ENCODE data around the gene GRM5.
"Not testable (repeated sequence)": the region's sequence is repeated elsewhere in the genome, so short reads cannot be mapped to it uniquely, and the experiment has no call there.

DNA sequence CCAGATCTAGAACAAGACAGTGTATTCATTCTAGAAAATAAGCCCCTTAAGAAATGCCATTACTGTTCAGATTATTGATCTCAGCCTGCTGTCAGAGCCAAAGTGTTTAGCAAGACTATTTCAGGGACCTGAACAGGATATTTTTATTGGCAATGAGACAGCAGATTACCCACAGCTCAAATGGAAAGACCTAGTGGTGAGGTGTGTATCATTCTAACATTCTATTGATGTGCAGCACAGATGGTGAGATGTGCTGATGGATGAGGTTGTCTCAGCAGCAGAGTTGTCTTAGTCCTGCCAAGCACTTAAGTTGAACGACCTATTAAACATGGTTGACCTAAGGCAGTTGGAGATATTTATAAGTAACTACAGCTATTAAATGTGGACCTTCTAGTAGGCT is 219.5 kb downstream of the GRM5 start:
- TF ChIP-seq POLR2AphosphoS5 (IDR thresholded peaks at IDR 0.05; ENCODE audit: low read depth, low read length); POLR2A (IDR thresholded peaks at IDR 0.05; ENCODE audit: low read depth, low read length); TAF1 (IDR thresholded peaks at IDR 0.05; ENCODE audit: borderline replicate concordance, low read depth, low read length): not testable (repeated sequence)
